Neuronal stem cell (in vitro differentiated cells): ENCODE data around the gene STEAP3.

ENCODE experiments used
- DNase-seq: peaks from one replicate; pipeline ENCODE4 v3.0.0-alpha.2; 2013; ENCODE audit warnings: low spot score
- H2AFZ ChIP-seq: one replicate; pipeline ENCODE4 v1.6.1; 2013; ENCODE audit warnings: mild to moderate bottlenecking, low read length, inconsistent platforms
- H2AK5ac ChIP-seq: 2 replicates; pipeline ENCODE4 v1.6.1; 2013; ENCODE audit warnings: low read depth, mild to moderate bottlenecking, inconsistent platforms, low read length, moderate library complexity, mixed read lengths
- H2BK120ac ChIP-seq: 2 replicates; pipeline ENCODE4 v1.6.1; 2013; ENCODE audit warnings: low read depth, mild to moderate bottlenecking, inconsistent platforms, low read length, moderate library complexity, mixed read lengths
- H2BK12ac ChIP-seq: one replicate; pipeline ENCODE4 v1.6.1; 2013; ENCODE audit warnings: low read length, inconsistent platforms
- H2BK15ac ChIP-seq: 2 replicates; pipeline ENCODE4 v1.6.1; 2013; ENCODE audit warnings: mild to moderate bottlenecking, low read length, inconsistent platforms, mixed read lengths
- H2BK5ac ChIP-seq: one replicate; pipeline ENCODE4 v1.6.1; 2013; ENCODE audit warnings: inconsistent platforms, mild to moderate bottlenecking, low read length, moderate library complexity
- H3K14ac ChIP-seq: one replicate; pipeline ENCODE4 v1.6.1; 2013; ENCODE audit warnings: low read length, inconsistent platforms
- H3K18ac ChIP-seq: 2 replicates; pipeline ENCODE4 v1.6.1; 2013; ENCODE audit warnings: low read length, inconsistent platforms
- H3K23ac ChIP-seq: 2 replicates; pipeline ENCODE4 v1.6.1; 2013; ENCODE audit warnings: low read depth, mild to moderate bottlenecking, mixed read lengths, low read length, inconsistent platforms; ENCODE audit not compliant: poor library complexity
- H3K27ac ChIP-seq: replicated peaks from 3 replicates; pipeline ENCODE4 v1.5.1; 2013; ENCODE audit warnings: low read length, inconsistent platforms
- H3K27me3 ChIP-seq, 3 experiments: 2 replicates each; pipeline ENCODE4 v1.6.1; 2013; ENCODE audit warnings: low read length in 3 of 3, mild to moderate bottlenecking in 2 of 3, inconsistent platforms in 1 of 3, low read depth in 1 of 3, mixed read lengths in 1 of 3, moderate library complexity in 1 of 3; ENCODE audit not compliant: control insufficient read depth in 3 of 3, insufficient read depth in 3 of 3
- H3K36me3 ChIP-seq, 2 donors: replicated peaks in 1 of 2; 2 replicates each; pipeline ENCODE4 v1.6.1; 2013; ENCODE audit warnings: low read length in 2 of 2; ENCODE audit not compliant: control insufficient read depth in 2 of 2, insufficient read depth in 2 of 2
- H3K4ac ChIP-seq: 2 replicates; pipeline ENCODE4 v1.6.1; 2013; ENCODE audit warnings: inconsistent platforms, mild to moderate bottlenecking, low read length, moderate library complexity
- H3K4me1 ChIP-seq, 2 donors: 1 replicate in 1 of 2; 2 replicates in 1 of 2; pipeline ENCODE4 v1.6.1; 2013; ENCODE audit warnings: low read length in 2 of 2, low read depth in 1 of 2; ENCODE audit not compliant: control insufficient read depth in 2 of 2, insufficient read depth in 1 of 2
- H3K4me2 ChIP-seq: one replicate; pipeline ENCODE4 v1.6.1; 2013; ENCODE audit warnings: mild to moderate bottlenecking, low read length, inconsistent platforms; ENCODE audit not compliant: insufficient read depth, poor library complexity, severe bottlenecking
- H3K4me3 ChIP-seq, 2 donors: 2 replicates each; pipeline ENCODE4 v1.5.1; 2013; ENCODE audit warnings: low read length in 2 of 2, mild to moderate bottlenecking in 2 of 2, inconsistent platforms in 1 of 2, moderate library complexity in 1 of 2
- H3K79me1 ChIP-seq: one replicate; pipeline ENCODE4 v1.6.1; 2013; ENCODE audit warnings: low read depth, mild to moderate bottlenecking, inconsistent platforms, low read length, moderate library complexity
- H3K9ac ChIP-seq: one replicate; pipeline ENCODE4 v1.6.1; 2013; ENCODE audit warnings: mild to moderate bottlenecking, low read depth, low read length, inconsistent platforms; ENCODE audit not compliant: poor library complexity
- H3K9me3 ChIP-seq, 2 donors: replicated peaks in 1 of 2; 2 replicates each; pipeline versions ENCODE3 to v1.6.1; 2013; ENCODE audit warnings: low read length in 2 of 2, mild to moderate bottlenecking in 2 of 2, inconsistent platforms in 1 of 2, low read depth in 1 of 2, mixed read lengths in 1 of 2, moderate library complexity in 1 of 2; ENCODE audit not compliant: control insufficient read depth in 2 of 2, insufficient read depth in 1 of 2
- H4K8ac ChIP-seq: one replicate; pipeline ENCODE4 v1.6.1; 2013; ENCODE audit warnings: low read depth, mild to moderate bottlenecking, inconsistent platforms, low read length, moderate library complexity
- H4K91ac ChIP-seq: one replicate; pipeline ENCODE4 v1.6.1; 2013; ENCODE audit warnings: low read length, low read depth, mild to moderate bottlenecking, inconsistent platforms; ENCODE audit not compliant: poor library complexity
- WGBS, 2 donors: extraction: QIAGEN DNeasy Blood & Tissue Kit; methylation state at CpG; one replicate each; pipeline ENCODE4 v1.1.7; 2013; ENCODE audit warnings: missing lambda C conversion rate in 2 of 2, mixed read lengths in 1 of 2; ENCODE audit not compliant: insufficient read length in 2 of 2, insufficient replicate concordance in 1 of 2; ENCODE audit errors: extremely low coverage in 2 of 2; 5-methylcytosine and 5-hydroxymethylcytosine counted together

The STEAP3 gene

DNA sequence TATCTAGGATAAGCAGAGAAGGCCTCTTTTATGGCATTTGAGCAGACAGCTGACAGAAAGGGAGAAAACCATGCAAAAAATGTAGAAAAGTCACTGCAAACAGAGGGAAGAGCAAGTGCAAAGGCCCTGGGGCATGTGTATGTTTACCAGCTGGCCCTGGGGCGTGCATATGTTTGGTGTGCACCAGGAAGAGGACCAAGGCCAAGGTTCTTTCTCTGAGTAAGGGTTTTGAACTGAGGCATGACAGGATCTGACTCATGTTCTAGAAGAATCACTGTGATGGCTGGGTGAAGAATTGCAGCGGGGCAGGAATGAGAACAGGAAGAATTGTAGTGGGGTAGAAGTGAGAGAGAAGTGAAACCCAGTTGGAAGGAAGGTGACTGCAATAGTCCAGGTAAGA lies 69.6 kb downstream of the STEAP3 start:
- Histone ChIP-seq H3K79me1 (no peaks in the 10 kb centered on the region), H3K4me2 (no peak overlapping the region), H3K9me3 (no peaks in the 10 kb centered on the region)

DNA sequence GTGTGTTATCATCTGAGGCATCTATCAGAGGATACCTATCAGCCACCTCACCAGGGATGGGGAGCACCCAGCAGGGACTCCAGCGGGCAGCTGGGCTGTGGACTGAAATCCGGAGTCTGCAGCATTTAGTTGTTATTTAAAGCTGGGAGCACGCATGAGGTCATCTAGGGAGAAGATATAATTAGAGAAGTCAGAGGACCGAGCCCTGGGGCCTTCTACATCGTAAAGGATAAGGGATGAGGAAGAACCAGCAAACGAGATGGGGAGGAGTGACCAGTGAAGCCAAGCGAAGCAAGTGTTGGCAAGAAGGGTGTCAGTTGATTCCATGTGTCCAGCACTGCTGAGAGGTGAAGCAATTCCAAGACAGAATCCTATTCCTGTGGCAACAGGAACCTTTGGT lies 70.3 kb downstream of the STEAP3 start:
- Histone ChIP-seq H3K9ac (no peak overlapping the region), H3K4ac (no peak overlapping the region), H3K27ac (no peak overlapping the region), H2BK5ac (no peak overlapping the region), H3K4me1 (peaks cover 0 to 3% of the 10 kb centered on the region in 2 donors), H2AK5ac (no peak overlapping the region), H2BK15ac (no peak overlapping the region), H4K91ac (no peak overlapping the region), H3K4me3 (no peak overlapping the region), H3K9me3 (no peaks in the 10 kb centered on the region), H3K18ac (no peak overlapping the region), H2AFZ (no peak overlapping the region), H4K8ac (no peak overlapping the region), H3K14ac (no peak overlapping the region), H3K36me3 (no peaks in the 10 kb centered on the region), H3K23ac (no peak overlapping the region), H3K4me2 (no peak overlapping the region), H3K27me3 (no peaks in the 10 kb centered on the region), H3K79me1 (no peaks in the 10 kb centered on the region), H2BK12ac (no peak overlapping the region), H2BK120ac (no peak overlapping the region)
- no CpG with 5 or more reads among the region's 7 CpGs for WGBS, 2 donors
- no peak for DNase-seq

More for the DNA sequence above, 69.6 kb downstream of the STEAP3 start:
- Histone ChIP-seq H3K27ac (no peak overlapping the region), H4K8ac (no peak overlapping the region), H3K18ac (no peak overlapping the region), H2BK5ac (no peak overlapping the region), H3K4me3 (no peak overlapping the region), H3K9ac (no peak overlapping the region), H3K14ac (no peak overlapping the region), H3K23ac (no peak overlapping the region), H2AK5ac (no peak overlapping the region), H2BK15ac (no peak overlapping the region), H3K4me1 (peaks cover 0 to 3% of the 10 kb centered on the region in 2 donors), H3K27me3 (no peaks in the 10 kb centered on the region), H2BK120ac (no peak overlapping the region), H2BK12ac (no peak overlapping the region), H2AFZ (no peak overlapping the region), H3K36me3 (no peaks in the 10 kb centered on the region), H4K91ac (no peak overlapping the region), H3K4ac (no peak overlapping the region)
- no peak for DNase-seq
- no CpG with 5 or more reads among the region's 2 CpGs for whole genome bisulfite sequencing, 2 donors

DNA sequence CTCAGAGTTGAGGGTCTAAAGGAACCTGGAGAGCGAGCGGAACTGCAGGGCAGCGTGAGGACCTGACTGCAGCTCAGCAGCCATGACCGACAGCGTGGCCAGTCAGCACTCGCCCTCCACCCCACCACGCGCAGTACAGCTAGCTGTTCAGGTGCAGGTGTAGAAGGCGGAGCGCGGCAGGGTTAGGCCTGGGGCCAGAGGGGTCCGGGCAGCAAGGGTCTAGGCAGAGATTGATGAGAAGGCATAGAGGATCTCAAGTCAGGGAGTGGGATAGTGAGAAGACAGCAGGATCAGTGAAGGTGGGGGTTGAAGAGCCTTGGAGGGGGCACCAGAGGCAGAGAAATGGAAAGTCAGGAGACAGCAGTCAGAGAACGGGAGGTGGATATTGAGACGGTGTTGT lies 71.0 kb downstream of the STEAP3 start:
- no peak overlapping the region for H4K91ac ChIP-seq
- H3K4me3 ChIP-seq, result no peak overlapping the region
- H2BK120ac ChIP-seq, result no peak overlapping the region
- no peak overlapping the region for H3K4ac ChIP-seq
- DNase-seq, result no peak
- H2BK15ac ChIP-seq, result no peak overlapping the region
- H3K36me3 ChIP-seq, result no peaks in the 10 kb centered on the region
- H3K4me2 ChIP-seq, result no peak overlapping the region
- no peak overlapping the region for H4K8ac ChIP-seq
- no peak overlapping the region for H2BK5ac ChIP-seq
- peak overlapping the region; percentile 19 for H3K23ac ChIP-seq
- no peak overlapping the region for H2BK12ac ChIP-seq
- peak overlapping the region; percentile 27 for H3K14ac ChIP-seq
- no peak overlapping the region for H3K9ac ChIP-seq
- H3K9me3 ChIP-seq, result no peaks in the 10 kb centered on the region
- no peak overlapping the region for H3K18ac ChIP-seq
- no peaks in the 10 kb centered on the region for H3K79me1 ChIP-seq
- no peak overlapping the region for H2AK5ac ChIP-seq
- no peak overlapping the region for H2AFZ ChIP-seq
- H3K27ac ChIP-seq, result no peak overlapping the region
- peaks cover 0 to 3% of the 10 kb centered on the region in 2 donors for H3K4me1 ChIP-seq
- no CpG with 5 or more reads among the region's 14 CpGs for WGBS, 2 donors
- no peaks in the 10 kb centered on the region for H3K27me3 ChIP-seq

DNA sequence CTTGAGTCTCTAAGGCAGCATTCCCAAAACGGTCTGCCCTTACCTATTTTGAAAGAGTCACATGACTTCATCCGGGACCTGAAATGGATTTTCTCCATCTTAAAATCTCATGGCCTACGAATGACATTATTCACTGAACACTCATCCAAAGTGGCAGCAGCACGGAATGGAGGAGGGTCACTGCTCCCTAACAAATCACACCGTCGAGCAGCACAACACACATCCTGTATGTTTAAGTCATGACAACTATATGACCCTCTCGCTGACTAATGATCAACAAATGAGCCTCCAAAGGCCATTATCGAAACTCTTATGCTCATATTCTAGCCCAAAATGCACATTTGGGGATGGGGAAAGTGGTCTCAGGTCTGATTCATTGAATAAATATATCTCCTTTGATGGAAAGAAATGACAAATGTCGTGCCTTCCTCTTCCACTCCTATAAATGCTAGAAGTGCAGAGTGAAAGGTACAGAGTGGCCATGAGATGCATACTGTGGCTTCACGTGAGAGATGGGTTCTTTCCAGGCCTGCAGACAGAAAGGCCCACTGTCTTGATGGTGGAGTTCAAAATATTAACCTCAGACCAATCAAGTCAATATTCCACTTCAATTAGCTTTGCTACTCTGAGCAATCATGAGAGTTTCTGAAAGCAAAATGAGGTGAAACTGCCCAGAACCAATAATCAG lies 72.2 kb downstream of the STEAP3 start:
- H2AFZ ChIP-seq, result no peak overlapping the region
- no CpG with 5 or more reads among the region's 10 CpGs for WGBS, 2 donors
- no peak overlapping the region for H2BK15ac ChIP-seq
- no peak overlapping the region for H2BK12ac ChIP-seq
- H2BK5ac ChIP-seq, result no peak overlapping the region
- H3K23ac ChIP-seq, result no peak overlapping the region
- H3K18ac ChIP-seq, result no peak overlapping the region
- H4K8ac ChIP-seq, result no peak overlapping the region
- no peaks in the 10 kb centered on the region for H3K9me3 ChIP-seq
- H3K4ac ChIP-seq, result no peak overlapping the region
- no peak overlapping the region for H3K4me3 ChIP-seq
- no peak overlapping the region for H3K9ac ChIP-seq
- H2BK120ac ChIP-seq, result no peak overlapping the region
- no peak overlapping the region for H3K4me2 ChIP-seq
- no peaks in the 10 kb centered on the region for H3K79me1 ChIP-seq
- H3K27ac ChIP-seq, result no peak overlapping the region
- no peak for DNase-seq
- H3K27me3 ChIP-seq, result no peaks in the 10 kb centered on the region
- H4K91ac ChIP-seq, result no peak overlapping the region
- no peak overlapping the region for H2AK5ac ChIP-seq
- no peak overlapping the region for H3K14ac ChIP-seq
- H3K4me1 ChIP-seq, result peaks cover 0 to 3% of the 10 kb centered on the region in 2 donors
- no peaks in the 10 kb centered on the region for H3K36me3 ChIP-seq
